HCT116 (cell line): ENCODE measurements around the gene GAL. TPM values are rescaled to one million over a fixed set of nuclear protein-coding genes. Genes with fewer than 3 reads are reported as not detected.

ENCODE experiments used
- ATAC-seq: fragments of 200-7000 bp; cut with Tn5 transposase; 2 replicates; pipeline ENCODE4 v1.9.1; 2020; ENCODE audit warnings: mild to moderate bottlenecking, moderate library complexity
- BruUV-seq: library from RNA; stranded (reverse); fragments of 400-500 nt; replicated peaks from 2 replicates; lab custom pipeline; 2021; lab: Mats Ljungman, UMichigan
- CTCF ChIA-PET: fragments of 300-600 bp; sonication (Branson Sonifier 250); formaldehyde crosslinking; loops from one replicate; lab custom pipeline; 2021; ENCODE audit warnings: antibody characterized with exemption; lab: Charles Lee
- POLR2A ChIA-PET: fragments of 300-600, 350-600 bp; sonication (Branson Sonifier 250); formaldehyde crosslinking; loops from one replicate; lab custom pipeline; 2021; ENCODE audit warnings: antibody characterized with exemption; lab: Charles Lee
- RAD21 ChIA-PET, 2 experiments: fragments of 300-600 bp; sonication (Branson Sonifier 250); formaldehyde crosslinking; loops; one replicate each; lab custom pipeline; 2023; ENCODE audit warnings: low total read pairs in 2 of 2; ENCODE audit not compliant: uncharacterized antibody in 2 of 2, unreplicated experiment in 2 of 2, low non-redundant PET in 1 of 2; lab: Charles Lee
- DNase-seq: peaks from one replicate; pipeline ENCODE4 v3.0.0-alpha.2; 2010; ENCODE audit warnings: low read depth, low spot score
- H2AFZ ChIP-seq: fragments of 200-600 bp; shearing (Covaris generic), sonication (generic); 2 replicates; pipeline ENCODE4 v1.6.1; 2017; ENCODE audit warnings: low read depth, mixed run types, mixed read lengths, antibody characterized with exemption, low read length; ENCODE audit not compliant: poor library complexity, severe bottlenecking
- H3K27ac ChIP-seq: 2 replicates; pipeline ENCODE4 v1.5.1; 2012; ENCODE audit warnings: low read depth, low read length
- H3K27me3 ChIP-seq: fragments of 200-600 bp; sonication (generic); 2 replicates; pipeline ENCODE4 v1.6.1; 2016; ENCODE audit warnings: mixed run types, low read length, mixed read lengths; ENCODE audit not compliant: insufficient read depth
- H3K36me3 ChIP-seq, 2 experiments: fragments of 200-500 bp in 1 of 2; fragments of 200-600 bp in 1 of 2; sonication (Bioruptor generic) in 1 of 2; sonication (generic) in 1 of 2; 2 replicates each; pipeline versions ENCODE4 v1.5.1 to v1.6.1; 2014 to 2016; ENCODE audit warnings: low read length in 2 of 2, inconsistent platforms in 1 of 2, mixed read lengths in 1 of 2, mixed run types in 1 of 2; ENCODE audit not compliant: insufficient read depth in 2 of 2, control insufficient read depth in 1 of 2
- H3K4me1 ChIP-seq, 2 experiments: fragments of 200-600 bp in 1 of 2; sonication (generic) in 1 of 2; 2 replicates each; pipeline versions ENCODE4 v1.5.1 to v1.6.1; 2012 to 2017; ENCODE audit warnings: low read length in 2 of 2, inconsistent platforms in 1 of 2, mild to moderate bottlenecking in 1 of 2, mixed read lengths in 1 of 2, mixed run types in 1 of 2, moderate library complexity in 1 of 2; ENCODE audit not compliant: insufficient read depth in 2 of 2, control insufficient read depth in 1 of 2
- H3K4me2 ChIP-seq: fragments of 200-600 bp; sonication (generic); 2 replicates; pipeline ENCODE4 v1.6.1; 2017; ENCODE audit warnings: mixed run types, low read length, mixed read lengths
- H3K4me3 ChIP-seq, 2 experiments: fragments of 200-600 bp in 1 of 2; sonication (generic) in 1 of 2; replicated peaks in 1 of 2; 2 replicates each; pipeline ENCODE4 v1.5.1; 2011 to 2016; ENCODE audit warnings: low read length in 2 of 2, control low read depth in 1 of 2, low read depth in 1 of 2, mild to moderate bottlenecking in 1 of 2, mixed read lengths in 1 of 2, mixed run types in 1 of 2
- H3K79me2 ChIP-seq: fragments of 200-600 bp; sonication (generic); 2 replicates; pipeline ENCODE4 v1.6.1; 2017; ENCODE audit warnings: mild to moderate bottlenecking, mixed run types, low read length, moderate library complexity, mixed read lengths; ENCODE audit not compliant: insufficient read depth
- H3K9ac ChIP-seq: fragments of 200-600 bp; sonication (generic); 2 replicates; pipeline ENCODE4 v1.6.1; 2016; ENCODE audit warnings: low read length, mixed read lengths
- H3K9me2 ChIP-seq: fragments of 200-600 bp; sonication (generic), shearing (Covaris generic); 2 replicates; pipeline ENCODE4 v1.6.1; 2017; ENCODE audit warnings: mixed run types, mild to moderate bottlenecking, moderate library complexity; ENCODE audit not compliant: insufficient read depth
- H3K9me3 ChIP-seq, 2 experiments: fragments of 200-500 bp in 1 of 2; fragments of 200-600 bp in 1 of 2; sonication (Bioruptor generic) in 1 of 2; sonication (generic) in 1 of 2; 2 replicates each; pipeline ENCODE4 v1.6.1; 2014 to 2017; ENCODE audit warnings: low read length in 2 of 2, mixed read lengths in 2 of 2, inconsistent platforms in 1 of 2, low read depth in 1 of 2, mild to moderate bottlenecking in 1 of 2, mixed run types in 1 of 2, moderate library complexity in 1 of 2; ENCODE audit not compliant: control insufficient read depth in 1 of 2, insufficient read depth in 1 of 2
- H4K20me1 ChIP-seq: fragments of 200-600 bp; sonication (generic), shearing (Covaris generic); 2 replicates; pipeline ENCODE4 v1.6.1; 2017; ENCODE audit warnings: mixed run types, mild to moderate bottlenecking, moderate library complexity; ENCODE audit not compliant: insufficient read depth
- CEBPB ChIP-seq: IDR thresholded peaks from 2 replicates; pipeline ENCODE4 v1.6.1; 2012; ENCODE audit warnings: low read depth
- JUND ChIP-seq: IDR thresholded peaks from 2 replicates; pipeline ENCODE4 v1.6.1; 2012
- POLR2A ChIP-seq: IDR thresholded peaks from 2 replicates; pipeline ENCODE4 v1.7.0; 2011; ENCODE audit warnings: borderline replicate concordance; ENCODE audit not compliant: insufficient read depth, insufficient read length; ENCODE audit errors: extremely low read depth
- RAD21 ChIP-seq: IDR thresholded peaks from 2 replicates; pipeline ENCODE4 v1.6.1; 2012; ENCODE audit warnings: low read depth, mild to moderate bottlenecking
- SIN3A ChIP-seq: IDR thresholded peaks from 2 replicates; pipeline ENCODE4 v1.6.1; 2012; ENCODE audit warnings: low read depth
- SP1 ChIP-seq: IDR thresholded peaks from 2 replicates; pipeline ENCODE4 v1.6.1; 2012; ENCODE audit warnings: low read depth
- ZFX ChIP-seq: fragments of 450-650 bp; IDR thresholded peaks from 2 replicates; pipeline ENCODE4 v1.6.1; 2017
- ZNF274 ChIP-seq: fragments of 200-500 bp; sonication (Bioruptor generic); IDR thresholded peaks from 2 replicates; pipeline ENCODE4 v1.6.1; 2014; ENCODE audit warnings: mild to moderate bottlenecking, low read depth, low read length, inconsistent platforms
- intact Hi-C: fragments of 100-400 bp; cut with micrococcal nuclease; formaldehyde crosslinking; loops from 2 replicates; pipeline ENCODE4 v1.10.0; 2022
- total RNA-seq: library from RNA; stranded (reverse); gene quantifications from one replicate; pipeline ENCODE4 v1.2.1, GENCODE V29; 2021; ENCODE audit not compliant: unreplicated experiment
- TF ChIP-seq, protein P1 (sequence below), 3 experiments: fragments of 200-600 bp in 1 of 3; sonication (generic) in 1 of 3; IDR thresholded peaks in 2 of 3; conservative IDR thresholded peaks in 1 of 3; 2 replicates each; pipeline ENCODE4 v1.5.1; 2012 to 2017; ENCODE audit warnings: low read depth in 2 of 3, low read length in 2 of 3, antibody characterized with exemption in 1 of 3, borderline replicate concordance in 1 of 3, control low read depth in 1 of 3, mild to moderate bottlenecking in 1 of 3, mixed read lengths in 1 of 3, mixed run types in 1 of 3, moderate library complexity in 1 of 3; ENCODE audit not compliant: insufficient read depth in 1 of 3
- TF ChIP-seq, protein P2 (sequence below): IDR thresholded peaks from 2 replicates; pipeline ENCODE4 v1.6.1; 2012

GAL gene
- total RNA-seq, 1 experiment from 2014 or later = 83.1 TPM

DNA sequence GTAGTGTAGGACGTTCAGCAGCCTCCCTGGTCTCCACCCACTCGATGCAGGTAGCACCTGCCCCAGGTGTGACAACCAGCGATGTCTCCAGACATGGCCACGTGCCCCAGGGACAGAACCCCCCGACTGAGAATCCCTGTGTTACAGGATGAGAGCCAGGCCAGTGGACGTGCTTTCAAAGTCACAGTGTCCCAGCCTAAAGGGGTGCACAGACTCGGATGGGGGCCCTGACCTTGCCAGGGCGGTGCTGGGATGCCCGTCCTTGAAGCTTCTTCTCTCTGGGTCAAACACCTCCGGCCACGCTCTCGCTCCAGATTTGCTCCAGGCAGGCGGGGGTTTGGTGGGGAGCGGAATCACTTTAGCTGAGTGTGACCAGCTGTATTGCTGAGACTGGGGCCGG, 23.3 kb upstream of the GAL start:
- intact Hi-C loops = no loop called here
- H3K4me3 ChIP-seq = no peak overlapping the region
- TF ChIP-seq ZNF274 (no peak), POLR2A (no peak), SP1 (no peak), RAD21 (no peak), ZFX (no peak), SIN3A (no peak), CEBPB (no peak), JUND (no peak)
- TF ChIP-seq, protein P1, sequence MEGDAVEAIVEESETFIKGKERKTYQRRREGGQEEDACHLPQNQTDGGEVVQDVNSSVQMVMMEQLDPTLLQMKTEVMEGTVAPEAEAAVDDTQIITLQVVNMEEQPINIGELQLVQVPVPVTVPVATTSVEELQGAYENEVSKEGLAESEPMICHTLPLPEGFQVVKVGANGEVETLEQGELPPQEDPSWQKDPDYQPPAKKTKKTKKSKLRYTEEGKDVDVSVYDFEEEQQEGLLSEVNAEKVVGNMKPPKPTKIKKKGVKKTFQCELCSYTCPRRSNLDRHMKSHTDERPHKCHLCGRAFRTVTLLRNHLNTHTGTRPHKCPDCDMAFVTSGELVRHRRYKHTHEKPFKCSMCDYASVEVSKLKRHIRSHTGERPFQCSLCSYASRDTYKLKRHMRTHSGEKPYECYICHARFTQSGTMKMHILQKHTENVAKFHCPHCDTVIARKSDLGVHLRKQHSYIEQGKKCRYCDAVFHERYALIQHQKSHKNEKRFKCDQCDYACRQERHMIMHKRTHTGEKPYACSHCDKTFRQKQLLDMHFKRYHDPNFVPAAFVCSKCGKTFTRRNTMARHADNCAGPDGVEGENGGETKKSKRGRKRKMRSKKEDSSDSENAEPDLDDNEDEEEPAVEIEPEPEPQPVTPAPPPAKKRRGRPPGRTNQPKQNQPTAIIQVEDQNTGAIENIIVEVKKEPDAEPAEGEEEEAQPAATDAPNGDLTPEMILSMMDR (IDR thresholded peaks at IDR 0.05 in 2 of 3, conservative IDR thresholded peaks at IDR 0.05 in 1 of 3; ENCODE audit: borderline replicate concordance in 1 of 3, insufficient read depth in 1 of 3, low read depth in 2 of 3, low read length in 2 of 3) = no peak
- TF ChIP-seq, protein P2, sequence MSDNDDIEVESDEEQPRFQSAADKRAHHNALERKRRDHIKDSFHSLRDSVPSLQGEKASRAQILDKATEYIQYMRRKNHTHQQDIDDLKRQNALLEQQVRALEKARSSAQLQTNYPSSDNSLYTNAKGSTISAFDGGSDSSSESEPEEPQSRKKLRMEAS = no peak
- no peaks in the 10 kb centered on the region for H3K4me1 ChIP-seq
- no peaks in the 10 kb centered on the region for H3K27me3 ChIP-seq
- no peaks in the 10 kb centered on the region for H3K36me3 ChIP-seq
- ATAC-seq (no peak), DNase-seq (no peak)
- RAD21 ChIA-PET = no interaction called here
- CTCF ChIA-PET = no interaction called here
- POLR2A ChIA-PET = no interaction called here
- no peak overlapping the region for H3K27ac ChIP-seq
- BruUV-seq = no TSS peak
- no peaks in the 10 kb centered on the region for H3K9me3 ChIP-seq
- no peak overlapping the region for H3K4me2 ChIP-seq
- H3K79me2 ChIP-seq = no peaks in the 10 kb centered on the region
- no peak overlapping the region for H2AFZ ChIP-seq
- H3K9ac ChIP-seq = no peak overlapping the region
- no peaks in the 10 kb centered on the region for H4K20me1 ChIP-seq
- no peaks in the 10 kb centered on the region for H3K9me2 ChIP-seq
